Endothelial cell of umbilical vein (primary cell): ENCODE results near the gene GSG1L. TPM values are rescaled to one million over a fixed set of nuclear protein-coding genes. Genes with fewer than 3 reads are reported as not detected.

ENCODE experiments used
- BruUV-seq: library from RNA; stranded (reverse); fragments of 400-500 nt; replicated peaks from 2 replicates; lab custom pipeline; 2021; lab: Mats Ljungman, UMichigan
- CTCF ChIA-PET: fragments of 300-600, 350-600 bp; sonication (Branson Sonifier 250); formaldehyde crosslinking; loops from one replicate; lab custom pipeline; 2021; ENCODE audit warnings: antibody characterized with exemption, inconsistent platforms; lab: Charles Lee
- POLR2A ChIA-PET: fragments of 300-600, 350-600 bp; sonication (Branson Sonifier 250); formaldehyde crosslinking; loops from one replicate; lab custom pipeline; 2021; ENCODE audit warnings: antibody characterized with exemption, inconsistent platforms; lab: Charles Lee
- DNase-seq: peaks from one replicate; pipeline ENCODE4 v3.0.0-alpha.2; 2011; ENCODE audit warnings: low read depth, low spot score
- FAIRE-seq: peaks from 2 replicates; lab custom pipeline; 2011; peaks lifted over from hg19 to GRCh38; lab: Jason Lieb, UNC
- H2AFZ ChIP-seq: 2 replicates; pipeline ENCODE4 v1.6.0; 2012; ENCODE audit warnings: low read depth, low read length, control low read depth, inconsistent platforms
- H3K27ac ChIP-seq: 2 replicates; pipeline ENCODE4 v1.5.1; 2011; ENCODE audit warnings: low read depth, mild to moderate bottlenecking, control low read depth, low read length, moderate library complexity; ENCODE audit not compliant: insufficient read depth
- H3K27me3 ChIP-seq, 2 experiments: 2 replicates each; pipeline versions ENCODE4 v1.6.0 to v1.6.1; 2011; ENCODE audit warnings: low read length in 2 of 2, mixed read lengths in 1 of 2; ENCODE audit not compliant: control insufficient read depth in 2 of 2, insufficient read depth in 2 of 2
- H3K36me3 ChIP-seq, 2 experiments: 2 replicates in 1 of 2; 3 replicates in 1 of 2; pipeline ENCODE4 v1.5.1; 2011; ENCODE audit warnings: low read length in 2 of 2, mild to moderate bottlenecking in 1 of 2, moderate library complexity in 1 of 2; ENCODE audit not compliant: control insufficient read depth in 2 of 2, insufficient read depth in 2 of 2; ENCODE audit errors: extremely low read depth in 1 of 2
- H3K4me1 ChIP-seq: 3 replicates; pipeline ENCODE4 v1.5.1; 2011; ENCODE audit warnings: mild to moderate bottlenecking, low read length; ENCODE audit not compliant: control insufficient read depth, insufficient read depth; ENCODE audit errors: extremely low read depth
- H3K4me2 ChIP-seq: 2 replicates; pipeline ENCODE4 v1.6.1; 2011; ENCODE audit warnings: low read length, control low read depth, mixed read lengths; ENCODE audit not compliant: insufficient read depth
- H3K4me3 ChIP-seq, 3 experiments: fragments of 200-600 bp in 1 of 3; sonication (generic), shearing (Covaris generic) in 1 of 3; replicated peaks in 1 of 3; 2 replicates each; pipeline ENCODE4 v1.5.1; 2011 to 2016; ENCODE audit warnings: control low read depth in 3 of 3, low read length in 3 of 3, mild to moderate bottlenecking in 2 of 3, inconsistent platforms in 1 of 3, low read depth in 1 of 3, moderate library complexity in 1 of 3; ENCODE audit not compliant: insufficient read depth in 1 of 3
- H3K79me2 ChIP-seq: 2 replicates; pipeline ENCODE4 v1.6.0; 2012; ENCODE audit warnings: low read length, inconsistent platforms; ENCODE audit not compliant: control insufficient read depth, insufficient read depth
- H3K9ac ChIP-seq: replicated peaks from 2 replicates; pipeline ENCODE3; 2011; ENCODE audit warnings: low read length, control low read depth; ENCODE audit not compliant: insufficient read depth; ENCODE audit errors: extremely low read depth
- H3K9me1 ChIP-seq: replicated peaks from 3 replicates; pipeline ENCODE4 v1.6.0; 2011; ENCODE audit warnings: mild to moderate bottlenecking, low read length; ENCODE audit not compliant: control insufficient read depth, insufficient read depth; ENCODE audit errors: extremely low read depth
- H3K9me3 ChIP-seq: replicated peaks from 2 replicates; pipeline ENCODE4 v1.5.1; 2012; ENCODE audit warnings: low read length, inconsistent platforms; ENCODE audit not compliant: control insufficient read depth, insufficient read depth
- H4K20me1 ChIP-seq: replicated peaks from 2 replicates; pipeline ENCODE3; 2011; ENCODE audit warnings: mild to moderate bottlenecking, low read length; ENCODE audit not compliant: control insufficient read depth, insufficient read depth; ENCODE audit errors: extremely low read depth
- CTCF ChIP-seq, 2 donors: IDR thresholded peaks; 1 replicate in 1 of 2; 2 replicates in 1 of 2; pipeline ENCODE4 v1.5.1; 2011; ENCODE audit warnings: low read length in 2 of 2, mild to moderate bottlenecking in 2 of 2, moderate library complexity in 2 of 2, control low read depth in 1 of 2, inconsistent platforms in 1 of 2, low read depth in 1 of 2; ENCODE audit not compliant: insufficient read depth in 1 of 2; ENCODE audit errors: extremely low read depth in 1 of 2
- EZH2 ChIP-seq: IDR thresholded peaks from 2 replicates; pipeline ENCODE4 v1.6.1; 2012; ENCODE audit warnings: borderline replicate concordance, low read depth, mild to moderate bottlenecking, moderate library complexity, low read length, inconsistent platforms; ENCODE audit not compliant: severe bottlenecking
- FOS ChIP-seq: IDR thresholded peaks from 2 replicates; pipeline ENCODE4 v1.6.1; 2011; ENCODE audit warnings: mild to moderate bottlenecking, low read length, moderate library complexity, borderline replicate concordance; ENCODE audit not compliant: insufficient read depth
- GATA2 ChIP-seq: IDR thresholded peaks from 2 replicates; pipeline ENCODE4 v1.7.0; 2011; ENCODE audit warnings: low read depth, mild to moderate bottlenecking, moderate library complexity, mixed read lengths, low read length; ENCODE audit not compliant: insufficient read length, insufficient read depth
- JUN ChIP-seq: IDR thresholded peaks from 2 replicates; pipeline ENCODE4 v1.6.1; 2011; ENCODE audit warnings: borderline replicate concordance, low read depth; ENCODE audit not compliant: insufficient read length, insufficient read depth
- MAX ChIP-seq: IDR thresholded peaks from 2 replicates; pipeline ENCODE4 v1.6.1; 2011; ENCODE audit not compliant: insufficient read depth, insufficient read length
- MYC ChIP-seq: IDR thresholded peaks from one replicate; pipeline ENCODE4 v1.6.1; 2011; ENCODE audit warnings: mild to moderate bottlenecking, low read depth, low read length
- POLR2A ChIP-seq: IDR thresholded peaks from 2 replicates; pipeline ENCODE4 v1.6.1; 2012; ENCODE audit warnings: low read depth, mild to moderate bottlenecking, control low read depth, low read length
- POLR2AphosphoS5 ChIP-seq: IDR thresholded peaks from 2 replicates; pipeline ENCODE4 v1.6.1; 2012; ENCODE audit warnings: low read depth, mild to moderate bottlenecking, control low read depth, low read length, moderate library complexity; ENCODE audit not compliant: insufficient read depth
- dilution Hi-C: fragments of 300-500 bp; cut with MboI; formaldehyde crosslinking; loops from one replicate; pipeline ENCODE4 v1.15.0; 2019; ENCODE audit warnings: low sequenced_read_pairs; ENCODE audit not compliant: extremely low pct_ligation_motif_present
- intact Hi-C: fragments of 100-400 bp; cut with micrococcal nuclease; formaldehyde crosslinking; loops from one replicate; pipeline ENCODE4 v1.10.0; 2022
- polyA plus RNA-seq, 4 experiments: library from polyadenylated mRNA; depleted of rRNA in 3 of 4; stranded (reverse) in 3 of 4; unstranded in 1 of 4; fragments of >200 nt; gene quantifications; 2 replicates each; pipeline versions ENCODE4 v1.2.1 to v1.2.3, GENCODE V29; 2011 to 2012; ENCODE audit warnings: missing spikeins in 1 of 4
- total RNA-seq: library from RNA; stranded (reverse); gene quantifications from 2 replicates; pipeline ENCODE4 v1.2.3, GENCODE V29; 2021

GSG1L gene
- total and polyA plus RNA-seq, 2 donors (not counting 3 experiments of a cell fraction or from before 2014, with no cell fraction given), result 0.06 TPM; not detected in 1

- H3K36me3 ChIP-seq, result no peaks in the 10 kb centered on the region
- H3K79me2 ChIP-seq, result no peaks in the 10 kb centered on the region
- TF ChIP-seq MYC, result no peak
- no peaks in the 10 kb centered on the region for H3K9me3 ChIP-seq
- ChIA-PET POLR2A (no interaction called here), CTCF (interaction anchor here (1.9 kb wide), 1 partner anchor 9 kb away, joined by 8 read pairs; no protein-coding TSS in a partner anchor)
- DNase-seq, result no peak
- no peak overlapping the region for H3K4me3 ChIP-seq
- no TSS peak for BruUV-seq
- no peaks in the 10 kb centered on the region for H3K9me1 ChIP-seq
- intact Hi-C loops (no loop called here), dilution Hi-C loops (no loop called here)
- no peak overlapping the region for H3K27ac ChIP-seq
- no peaks in the 10 kb centered on the region for H3K4me1 ChIP-seq
- no peak overlapping the region for H3K9ac ChIP-seq
- no peak overlapping the region for H2AFZ ChIP-seq
- no peak for FAIRE-seq
- no peak overlapping the region for H3K4me2 ChIP-seq
- H3K27me3 ChIP-seq, result no peaks in the 10 kb centered on the region
- H4K20me1 ChIP-seq, result no peaks in the 10 kb centered on the region
These were observed 82.4 kb downstream of the GSG1L start for GRCh38 chr16:27980919-27981700.

- FAIRE-seq (no peak), DNase-seq (no peak)
- H3K79me2 ChIP-seq, result no peaks in the 10 kb centered on the region
- no peaks in the 10 kb centered on the region for H3K4me1 ChIP-seq
- no peak overlapping the region for H3K27ac ChIP-seq
- intact Hi-C loops, result no loop called here
- H3K36me3 ChIP-seq, result no peaks in the 10 kb centered on the region
- no peaks in the 10 kb centered on the region for H3K9me1 ChIP-seq
- H3K9ac ChIP-seq, result no peak overlapping the region
- no peak for TF ChIP-seq EZH2
- no peak for TF ChIP-seq GATA2
- TF ChIP-seq FOS, result no peak
- no peak for TF ChIP-seq MAX
- no peak for TF ChIP-seq JUN
- no peak for TF ChIP-seq POLR2A
- TF ChIP-seq POLR2AphosphoS5, result no peak
- TF ChIP-seq MYC, result no peak
- no peak for TF ChIP-seq CTCF (IDR thresholded peaks at IDR 0.05; ENCODE audit: extremely low read depth in 1 of 2, insufficient read depth in 1 of 2, low read depth in 1 of 2, low read length in 2 of 2)
- POLR2A ChIA-PET, result no interaction called here
- dilution Hi-C loops, result no loop called here
- no peaks in the 10 kb centered on the region for H3K9me3 ChIP-seq
- no peak overlapping the region for H3K4me3 ChIP-seq
- BruUV-seq, result no TSS peak
- H3K27me3 ChIP-seq, result no peaks in the 10 kb centered on the region
- CTCF ChIA-PET, result interaction anchor here (1.9 kb wide), 1 partner anchor 8 kb away, joined by 8 read pairs; no protein-coding TSS in a partner anchor
- H4K20me1 ChIP-seq, result no peaks in the 10 kb centered on the region
- no peak overlapping the region for H3K4me2 ChIP-seq
- H2AFZ ChIP-seq, result no peak overlapping the region
These were observed 83.3 kb downstream of the GSG1L start for GRCh38 chr16:27980076-27980775.
